Right atrium auricular region (tissue), 2 donors: ENCODE data around the gene MYL5. TPM values are rescaled to one million over a fixed set of nuclear protein-coding genes. Genes with fewer than 3 reads are reported as not detected.
"Not testable (repeated sequence)": the region's sequence is repeated elsewhere in the genome, so short reads cannot be mapped to it uniquely, and the experiment has no call there.

Source experiments
- DNase-seq: peaks from one replicate; pipeline ENCODE4 v3.0.0-alpha.2; 2019; ENCODE audit warnings: low spot score
- H3K27ac ChIP-seq, 2 donors: fragments of 200-600 bp; sonication (generic); 1 replicate in 1 of 2; 2 replicates in 1 of 2; pipeline ENCODE4 v1.5.1; 2016 to 2019
- H3K27me3 ChIP-seq, 2 donors: fragments of 200-600 bp; sonication (generic); one replicate each; pipeline versions ENCODE4 v1.5.1 to v1.6.0; 2017 to 2019
- H3K36me3 ChIP-seq: fragments of 200-600 bp; sonication (generic); one replicate; pipeline ENCODE4 v1.5.1; 2016
- H3K4me1 ChIP-seq, 2 donors: fragments of 200-600 bp; sonication (generic); one replicate each; pipeline versions ENCODE4 v1.5.1 to v1.6.0; 2017 to 2019
- H3K4me3 ChIP-seq, 2 donors: fragments of 200-600 bp; sonication (generic); 1 replicate in 1 of 2; 2 replicates in 1 of 2; pipeline ENCODE4 v1.5.1; 2017 to 2019; ENCODE audit warnings: mild to moderate bottlenecking in 1 of 2, moderate library complexity in 1 of 2
- H3K9me3 ChIP-seq, 2 donors: fragments of 200-600 bp; sonication (generic); one replicate each; pipeline ENCODE4 v1.5.1; 2019
- total RNA-seq, 2 donors: library from RNA; depleted of rRNA; stranded (reverse); fragments of >200 nt; gene quantifications; one replicate each; pipeline ENCODE4 v1.1.0, GENCODE V29; 2016
- TF ChIP-seq, protein P1 (sequence below), 2 donors: fragments of 200-600 bp; sonication (generic); IDR thresholded peaks; one replicate each; pipeline ENCODE4 v1.5.1; 2019; ENCODE audit warnings: antibody characterized with exemption in 2 of 2

The MYL5 gene
- total RNA-seq, 2 donors from 2014 or later: 3.2 to 3.6 TPM

DNA sequence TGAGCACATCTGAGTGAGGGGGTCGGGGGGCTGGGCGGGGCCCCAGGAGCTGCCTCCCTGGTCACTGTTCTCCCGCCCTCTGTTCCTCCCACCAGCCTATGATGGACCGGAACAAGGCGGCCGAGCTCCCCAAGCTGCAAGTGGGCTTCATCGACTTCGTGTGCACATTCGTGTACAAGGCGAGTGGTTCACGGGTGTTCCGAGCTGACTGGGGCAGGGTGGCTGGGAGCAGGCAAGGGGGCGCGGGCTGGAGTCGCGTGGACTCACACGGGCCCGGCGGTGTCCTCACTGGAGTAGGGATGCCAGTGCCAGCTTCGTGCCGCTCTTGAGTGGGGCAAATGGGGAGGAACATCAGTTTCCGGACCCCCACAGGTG lies 7.9 kb upstream of the MYL5 start:
- Histone ChIP-seq H3K27ac (no peak overlapping the region), H3K4me1 (peaks cover 0 to 18% of the 10 kb centered on the region in 2 donors), H3K27me3 (no peaks in the 10 kb centered on the region), H3K4me3 (no peak overlapping the region), H3K9me3 (no peaks in the 10 kb centered on the region), H3K36me3 (peaks cover 8% of the 10 kb centered on the region)
- DNase-seq: no peak
- TF ChIP-seq, protein P1, sequence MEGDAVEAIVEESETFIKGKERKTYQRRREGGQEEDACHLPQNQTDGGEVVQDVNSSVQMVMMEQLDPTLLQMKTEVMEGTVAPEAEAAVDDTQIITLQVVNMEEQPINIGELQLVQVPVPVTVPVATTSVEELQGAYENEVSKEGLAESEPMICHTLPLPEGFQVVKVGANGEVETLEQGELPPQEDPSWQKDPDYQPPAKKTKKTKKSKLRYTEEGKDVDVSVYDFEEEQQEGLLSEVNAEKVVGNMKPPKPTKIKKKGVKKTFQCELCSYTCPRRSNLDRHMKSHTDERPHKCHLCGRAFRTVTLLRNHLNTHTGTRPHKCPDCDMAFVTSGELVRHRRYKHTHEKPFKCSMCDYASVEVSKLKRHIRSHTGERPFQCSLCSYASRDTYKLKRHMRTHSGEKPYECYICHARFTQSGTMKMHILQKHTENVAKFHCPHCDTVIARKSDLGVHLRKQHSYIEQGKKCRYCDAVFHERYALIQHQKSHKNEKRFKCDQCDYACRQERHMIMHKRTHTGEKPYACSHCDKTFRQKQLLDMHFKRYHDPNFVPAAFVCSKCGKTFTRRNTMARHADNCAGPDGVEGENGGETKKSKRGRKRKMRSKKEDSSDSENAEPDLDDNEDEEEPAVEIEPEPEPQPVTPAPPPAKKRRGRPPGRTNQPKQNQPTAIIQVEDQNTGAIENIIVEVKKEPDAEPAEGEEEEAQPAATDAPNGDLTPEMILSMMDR (IDR thresholded peaks at IDR 0.05): no peak

DNA sequence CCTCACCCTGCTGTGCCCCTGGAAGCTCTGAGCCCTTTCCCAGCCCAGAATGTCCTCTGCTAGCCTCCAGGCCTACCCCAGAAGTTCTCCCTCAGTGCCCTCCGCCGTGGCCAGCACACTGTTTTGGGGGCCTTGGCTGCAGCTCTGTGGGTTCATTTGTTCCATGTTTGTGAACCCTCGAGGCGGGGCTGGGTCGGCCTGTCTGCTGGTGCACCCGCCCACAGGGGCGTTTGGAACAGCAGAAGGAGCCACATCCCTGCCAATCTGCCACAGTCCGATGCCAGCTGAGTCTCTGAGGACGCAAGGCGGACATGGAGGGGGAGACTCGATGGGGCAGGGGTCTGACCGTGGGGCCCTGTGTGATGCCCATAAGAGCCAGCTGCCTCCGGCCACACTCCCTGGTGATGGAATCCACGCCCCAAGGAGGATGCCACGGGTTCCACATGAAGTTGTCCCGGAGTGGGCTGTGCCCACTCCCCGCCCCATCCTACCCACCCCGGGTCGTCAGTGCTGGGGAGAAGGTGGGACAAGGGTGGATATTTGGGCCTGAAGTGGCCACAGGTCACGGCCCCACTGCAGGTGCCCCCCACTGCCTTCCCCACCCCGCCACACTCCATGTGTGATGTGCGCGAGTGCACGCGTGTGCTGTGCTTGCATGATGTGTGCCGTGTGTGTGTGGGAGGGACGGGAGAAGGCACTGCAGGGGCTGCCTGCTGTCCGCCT lies 7.4 kb upstream of the MYL5 start:
- Histone ChIP-seq H3K4me3 (no peak overlapping the region), H3K9me3 (no peaks in the 10 kb centered on the region), H3K27me3 (no peaks in the 10 kb centered on the region), H3K27ac (no peak overlapping the region), H3K36me3 (peaks cover 14% of the 10 kb centered on the region), H3K4me1 (peaks cover 0 to 18% of the 10 kb centered on the region in 2 donors)
- DNase-seq: no peak
- TF ChIP-seq, protein P1 (IDR thresholded peaks at IDR 0.05): no peak

DNA sequence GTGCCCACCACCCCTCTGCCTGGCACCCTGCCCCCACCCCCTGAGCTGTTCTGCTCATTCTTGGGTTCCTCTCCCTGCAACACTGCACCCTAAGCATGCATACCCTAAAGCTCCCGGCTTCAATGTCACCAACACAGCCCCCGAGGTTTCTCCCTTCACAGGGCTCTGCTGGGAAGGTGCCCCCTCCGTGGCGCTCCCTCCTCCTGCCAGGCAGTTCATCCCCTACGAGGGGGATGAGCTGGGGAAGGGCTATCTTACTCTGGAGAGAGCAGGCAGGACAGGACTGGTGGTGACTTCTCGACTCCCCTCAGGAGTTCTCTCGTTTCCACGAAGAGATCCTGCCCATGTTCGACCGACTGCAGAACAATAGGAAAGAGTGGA lies 6.8 kb upstream of the MYL5 start:
- TF ChIP-seq, protein P1 (IDR thresholded peaks at IDR 0.05): no peak
- Histone ChIP-seq H3K27ac (no peak overlapping the region), H3K36me3 (peaks cover 18% of the 10 kb centered on the region), H3K27me3 (no peaks in the 10 kb centered on the region), H3K4me3 (no peak overlapping the region), H3K9me3 (no peaks in the 10 kb centered on the region), H3K4me1 (peaks cover 0 to 18% of the 10 kb centered on the region in 2 donors)
- DNase-seq: no peak

DNA sequence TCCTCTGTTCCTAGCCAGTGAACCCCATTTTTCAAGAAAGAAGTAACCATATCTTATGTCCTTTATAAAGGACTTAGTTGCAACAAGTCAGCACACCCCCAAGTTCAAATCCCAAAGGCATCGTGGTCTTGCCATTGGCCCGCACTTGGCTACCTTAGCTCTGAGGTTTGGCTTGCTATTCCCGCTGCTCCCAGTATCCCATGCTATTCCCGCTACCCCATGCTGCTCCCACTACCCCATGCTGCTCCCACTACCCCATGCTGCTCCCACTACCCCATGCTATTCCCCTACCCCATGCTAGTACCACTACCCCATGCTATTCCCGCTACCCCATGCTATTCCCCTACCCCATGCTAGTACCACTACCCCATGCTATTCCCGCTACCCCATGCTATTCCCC lies 6.1 kb upstream of the MYL5 start:
- not testable (repeated sequence) for H3K4me3 ChIP-seq, H3K27me3 ChIP-seq, H3K9me3 ChIP-seq, H3K27ac ChIP-seq, DNase-seq
- Histone ChIP-seq H3K4me1 (peaks cover 0 to 21% of the 10 kb centered on the region in 2 donors), H3K36me3 (peaks cover 22% of the 10 kb centered on the region)

DNA sequence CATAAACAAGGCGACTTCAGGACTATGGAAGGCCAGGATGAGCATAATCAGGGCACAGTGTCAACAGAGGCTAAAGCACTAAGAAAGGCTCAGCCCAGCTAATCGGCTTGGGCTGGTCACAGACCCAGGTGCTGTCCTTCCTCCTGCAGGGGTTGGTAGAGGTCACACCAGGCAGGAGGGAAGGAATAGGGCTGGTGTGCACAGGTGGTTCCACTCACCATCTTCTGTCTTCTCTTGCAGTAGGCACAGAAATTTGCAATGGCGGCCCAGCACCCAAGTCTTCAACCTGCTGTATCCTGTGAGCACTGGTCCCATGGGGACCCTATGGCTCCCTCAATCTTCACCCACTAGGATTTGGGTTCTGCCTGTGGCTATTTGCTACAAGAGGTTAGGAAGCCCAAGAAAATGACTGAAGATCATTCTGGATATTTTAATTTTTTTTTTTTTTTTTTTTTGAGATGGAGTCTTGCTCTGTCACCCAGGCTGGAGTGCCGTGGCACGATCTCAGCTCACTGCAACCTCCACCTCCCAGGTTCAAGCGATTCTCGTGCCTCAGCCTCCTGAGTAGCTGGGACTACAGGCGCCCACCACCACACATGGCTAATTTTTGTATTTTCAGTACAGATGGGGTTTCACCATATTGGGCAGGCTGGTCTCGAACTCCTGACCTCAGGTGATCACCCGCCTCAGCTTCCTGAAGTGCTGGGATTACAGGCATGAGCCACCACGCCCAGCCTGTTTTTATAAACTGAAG lies 4.4 kb upstream of the MYL5 start:
- peaks cover 0 to 15% of the 10 kb centered on the region in 2 donors for H3K4me1 ChIP-seq
- DNase-seq, H3K27me3 ChIP-seq, H3K27ac ChIP-seq, H3K4me3 ChIP-seq, H3K9me3 ChIP-seq: not testable (repeated sequence)
- peaks cover 22% of the 10 kb centered on the region for H3K36me3 ChIP-seq

DNA sequence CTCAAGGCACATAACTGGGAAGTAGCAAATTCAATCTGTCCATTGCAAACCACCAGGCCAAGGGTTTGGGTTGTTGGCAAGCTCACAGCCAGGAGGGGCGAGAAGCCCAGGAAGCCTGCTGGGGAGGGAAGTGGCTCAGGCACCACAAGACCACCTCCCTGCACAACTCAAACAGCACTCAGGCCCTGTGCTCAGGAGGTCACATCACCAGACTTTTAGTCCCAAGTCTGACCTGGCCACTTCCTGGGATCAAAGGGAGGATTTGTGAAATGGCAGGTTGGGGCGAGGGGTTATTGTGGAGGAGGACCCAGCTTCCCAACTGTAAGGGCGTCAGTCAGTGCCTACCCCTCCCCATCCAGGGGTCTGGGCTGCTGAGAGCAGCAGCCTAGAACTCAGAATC lies 2.6 kb upstream of the MYL5 start:
- no peaks in the 10 kb centered on the region for H3K9me3 ChIP-seq
- H3K4me3 ChIP-seq: no peak overlapping the region
- TF ChIP-seq, protein P1 (IDR thresholded peaks at IDR 0.05): no peak
- peaks cover 22% of the 10 kb centered on the region for H3K36me3 ChIP-seq
- DNase-seq: no peak
- peaks cover 0 to 31% of the 10 kb centered on the region in 2 donors for H3K4me1 ChIP-seq
- no peak overlapping the region for H3K27ac ChIP-seq
- H3K27me3 ChIP-seq: no peaks in the 10 kb centered on the region
